Suprapubic skin (tissue), 4 donors: ENCODE measurements around the gene PRDM5. TPM values are rescaled to one million over a fixed set of nuclear protein-coding genes. Genes with fewer than 3 reads are reported as not detected.

Experiments
- DNase-seq, 2 donors: peaks; one replicate each; pipeline ENCODE4 v3.0.0-alpha.2; 2019; ENCODE audit warnings: low spot score in 2 of 2
- H3K27ac ChIP-seq: fragments of 200-600 bp; sonication (generic); one replicate; pipeline ENCODE4 v1.5.1; 2019
- H3K27me3 ChIP-seq: fragments of 200-600 bp; sonication (generic); one replicate; pipeline ENCODE4 v1.5.1; 2019
- H3K36me3 ChIP-seq: fragments of 200-600 bp; sonication (generic); one replicate; pipeline ENCODE4 v1.5.1; 2019
- H3K4me1 ChIP-seq: fragments of 200-600 bp; sonication (generic); one replicate; pipeline ENCODE4 v1.5.1; 2019
- H3K4me3 ChIP-seq: fragments of 200-600 bp; sonication (generic); one replicate; pipeline ENCODE4 v1.5.1; 2019; ENCODE audit warnings: mild to moderate bottlenecking
- H3K9me3 ChIP-seq: fragments of 200-600 bp; sonication (generic); one replicate; pipeline ENCODE4 v1.5.1; 2019
- CTCF ChIP-seq, 2 donors: fragments of 200-600 bp in 1 of 2; fragments of 450-650 bp in 1 of 2; sonication (generic) in 1 of 2; IDR thresholded peaks; one replicate each; pipeline ENCODE4 v1.5.1; 2016 to 2019; ENCODE audit warnings: antibody characterized with exemption in 2 of 2, mild to moderate bottlenecking in 1 of 2, moderate library complexity in 1 of 2
- EP300 ChIP-seq: sonication (generic); formaldehyde crosslinking; IDR thresholded peaks from one replicate; pipeline ENCODE4 v1.6.1; 2017; ENCODE audit warnings: antibody characterized with exemption
- POLR2A ChIP-seq, 2 donors: fragments of 450-650 bp; IDR thresholded peaks; one replicate each; pipeline ENCODE4 v1.6.1; 2017; ENCODE audit warnings: antibody characterized with exemption in 2 of 2, mild to moderate bottlenecking in 2 of 2, moderate library complexity in 2 of 2
- POLR2AphosphoS5 ChIP-seq, 3 donors: sonication (generic); formaldehyde crosslinking; IDR thresholded peaks; one replicate each; pipeline ENCODE4 v1.6.1; 2017; ENCODE audit warnings: antibody characterized with exemption in 3 of 3
- WGBS: methylation state at CpG from one replicate; pipeline ENCODE4 v1.1.5; 2018; 5-methylcytosine and 5-hydroxymethylcytosine counted together
- total RNA-seq, 4 donors: library from RNA; depleted of rRNA; stranded (reverse); fragments of >200 nt; gene quantifications; one replicate each; pipeline ENCODE4 v1.1.0, GENCODE V29; 2016

PRDM5 gene
- total RNA-seq, 4 donors from 2014 or later = 3.0 to 12.0 (median 4.5) TPM

DNA sequence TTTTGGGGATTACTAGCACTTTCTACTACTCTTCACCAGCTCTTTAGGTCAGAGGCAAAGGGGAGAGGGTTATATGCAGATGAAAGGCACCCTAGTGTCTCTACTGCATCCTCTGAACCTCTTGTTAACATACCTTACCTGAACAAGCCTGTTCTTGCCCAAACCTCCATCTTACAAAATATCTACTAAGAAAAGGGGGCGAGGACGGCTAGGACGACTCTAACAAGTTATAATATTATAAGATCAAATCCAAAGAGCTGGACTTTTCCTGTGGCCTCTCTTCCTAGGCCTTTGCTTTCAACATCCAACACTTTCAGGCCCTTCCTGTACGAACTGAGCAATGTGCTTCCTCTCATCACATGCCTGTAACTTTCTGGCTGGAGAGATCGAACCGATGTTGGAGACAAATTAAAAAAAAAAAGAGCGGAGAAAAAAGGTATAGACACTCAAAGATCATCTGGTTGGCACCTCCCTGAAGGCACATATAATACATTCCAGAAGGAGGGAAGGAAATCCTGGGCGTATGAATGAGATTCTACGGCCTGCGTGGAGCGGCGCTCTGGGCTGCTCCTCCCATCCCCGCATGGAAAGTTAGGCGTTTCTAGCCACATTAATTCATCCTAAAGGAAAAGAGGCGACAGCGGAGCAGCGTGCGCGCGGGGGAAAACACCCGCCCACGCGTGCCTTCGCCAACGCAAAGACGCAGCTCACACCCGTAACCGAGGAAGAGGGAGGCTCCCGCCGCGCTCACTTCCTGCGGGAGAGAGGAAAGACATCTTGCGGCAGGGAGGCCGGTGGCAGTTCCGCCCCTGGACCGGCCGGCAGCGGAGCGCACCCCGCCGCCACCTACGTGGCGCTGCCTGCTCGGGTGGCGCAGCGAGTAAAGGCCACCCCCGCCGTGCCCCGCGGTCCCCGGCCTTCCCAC is 808 bp downstream of the PRDM5 start:
- H3K27ac ChIP-seq = peak overlapping the region; percentile 90
- no peaks in the 10 kb centered on the region for H3K27me3 ChIP-seq
- WGBS = 2% methylated on average over 32 of the region's 51 CpGs
- TF ChIP-seq EP300 = no peak
- TF ChIP-seq POLR2A (IDR thresholded peaks at IDR 0.05) = peak in 1 of 2 donors; percentile 34
- TF ChIP-seq POLR2AphosphoS5 (IDR thresholded peaks at IDR 0.05) = peak in 1 of 3 donors; percentile 72
- no peak for TF ChIP-seq CTCF (IDR thresholded peaks at IDR 0.05)
- H3K9me3 ChIP-seq = no peaks in the 10 kb centered on the region
- peak; percentile 78 to 86 for DNase-seq
- H3K4me3 ChIP-seq = peak overlapping the region; percentile 70
- H3K4me1 ChIP-seq = peaks cover 23% of the 10 kb centered on the region
- no peaks in the 10 kb centered on the region for H3K36me3 ChIP-seq

- 89% methylated on average over 2 of the region's 2 CpGs for WGBS
- DNase-seq = no peak
- Histone ChIP-seq H3K4me1 (peaks cover 23% of the 10 kb centered on the region), H3K9me3 (no peaks in the 10 kb centered on the region), H3K27ac (no peak overlapping the region), H3K27me3 (no peaks in the 10 kb centered on the region), H3K4me3 (no peak overlapping the region), H3K36me3 (no peaks in the 10 kb centered on the region)
- TF ChIP-seq EP300 (no peak), POLR2A (IDR thresholded peaks at IDR 0.05) (no peak), CTCF (IDR thresholded peaks at IDR 0.05) (no peak)
Observed at GRCh38 chr4:120920666-120921065, 1.9 kb downstream of the PRDM5 start.

DNA sequence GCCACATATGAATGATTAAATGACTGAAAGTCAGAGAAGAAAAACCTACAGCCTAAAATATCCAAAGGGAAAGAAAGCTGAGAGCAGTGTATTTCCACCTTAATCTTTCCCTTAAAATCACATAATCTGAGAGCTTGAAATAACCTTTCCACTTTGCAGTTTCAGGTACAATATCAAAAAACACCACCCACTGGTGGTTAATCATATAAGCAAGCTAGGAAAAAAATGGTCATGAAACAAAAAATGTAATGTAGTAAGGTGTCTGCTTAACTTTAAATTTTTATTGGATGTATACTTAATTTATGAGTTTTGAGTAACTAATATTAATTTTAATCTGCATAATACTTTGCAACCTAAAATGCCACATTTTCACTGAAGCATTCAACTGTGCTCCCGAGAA is 3.2 kb downstream of the PRDM5 start:
- WGBS = 100% methylated on average over 1 of the region's 1 CpG
- DNase-seq = no peak

GRCh38 chr4:120918788-120919187 is 3.7 kb downstream of the PRDM5 start:
- no peak for DNase-seq
- no peak for TF ChIP-seq EP300
- no peak for TF ChIP-seq POLR2A (IDR thresholded peaks at IDR 0.05)
- TF ChIP-seq POLR2AphosphoS5 (IDR thresholded peaks at IDR 0.05) = no peak
- no peak for TF ChIP-seq CTCF (IDR thresholded peaks at IDR 0.05)
- Histone ChIP-seq H3K9me3 (no peaks in the 10 kb centered on the region), H3K27me3 (no peaks in the 10 kb centered on the region), H3K27ac (no peak overlapping the region), H3K4me1 (peaks cover 23% of the 10 kb centered on the region), H3K36me3 (no peaks in the 10 kb centered on the region), H3K4me3 (no peak overlapping the region)
- 7% methylated on average over 2 of the region's 2 CpGs for WGBS

More for the DNA sequence above, 3.2 kb downstream of the PRDM5 start:
- H3K4me3 ChIP-seq = no peak overlapping the region
- H3K4me1 ChIP-seq = peaks cover 23% of the 10 kb centered on the region
- H3K27ac ChIP-seq = no peak overlapping the region
- no peaks in the 10 kb centered on the region for H3K9me3 ChIP-seq
- no peaks in the 10 kb centered on the region for H3K27me3 ChIP-seq
- no peak for TF ChIP-seq CTCF (IDR thresholded peaks at IDR 0.05)
- TF ChIP-seq EP300 = no peak
- TF ChIP-seq POLR2AphosphoS5 (IDR thresholded peaks at IDR 0.05) = no peak
- no peak for TF ChIP-seq POLR2A (IDR thresholded peaks at IDR 0.05)
- H3K36me3 ChIP-seq = no peaks in the 10 kb centered on the region

DNA sequence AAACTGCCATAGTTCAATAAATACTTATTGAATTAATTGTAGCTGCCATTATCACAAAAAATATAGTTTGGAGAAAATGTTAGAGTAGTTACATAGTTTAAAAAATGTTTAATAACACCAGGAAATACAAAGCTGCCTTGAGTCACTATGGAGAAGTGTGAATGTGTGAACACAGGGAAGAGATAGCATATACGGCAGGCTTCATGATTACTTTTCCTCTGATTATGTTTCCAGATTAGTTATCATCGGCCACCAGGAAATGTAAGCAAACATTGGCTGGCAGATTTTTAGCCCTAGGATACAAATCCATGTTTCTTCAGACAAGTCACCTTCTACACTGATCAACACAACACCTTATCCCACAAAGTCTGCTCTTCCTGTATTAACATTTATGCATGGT is 4.4 kb downstream of the PRDM5 start:
- Histone ChIP-seq H3K27me3 (no peaks in the 10 kb centered on the region), H3K4me1 (peaks cover 18% of the 10 kb centered on the region), H3K9me3 (no peaks in the 10 kb centered on the region), H3K4me3 (no peak overlapping the region), H3K36me3 (no peaks in the 10 kb centered on the region), H3K27ac (no peak overlapping the region)
- DNase-seq = no peak
- 57% methylated on average over 2 of the region's 2 CpGs for WGBS
- no peak for TF ChIP-seq POLR2A (IDR thresholded peaks at IDR 0.05)
